ENCODE measurements around the gene CYB561.

GRCh38 chr17:63399316-63399715, 46.8 kb downstream of the CYB561 start:
- TF ChIP-seq TAF1 (IDR thresholded peaks at IDR 0.05; ENCODE audit: low read depth, low read length): no peak
- TF ChIP-seq SPI1 (IDR thresholded peaks at IDR 0.05; ENCODE audit: low read depth, low read length): no peak
- no peak for TF ChIP-seq POLR2AphosphoS5 (IDR thresholded peaks at IDR 0.05; ENCODE audit: low read depth, low read length)
